Heart left ventricle (tissue), 13 donors: ENCODE results near the gene NFATC1.
"Not testable (repeated sequence)": the region's sequence is repeated elsewhere in the genome, so short reads cannot be mapped to it uniquely, and the experiment has no call there.

ENCODE experiments used
- CTCF ChIP-seq, 12 donors: fragments of 200-600 bp; sonication (generic) in 4 of 12; IDR thresholded peaks; one replicate each; pipeline versions ENCODE4 v1.5.0 to v1.8.0; 2018 to 2022; ENCODE audit warnings: antibody characterized with exemption in 12 of 12, mild to moderate bottlenecking in 5 of 12
- POLR2A ChIP-seq, 2 donors: fragments of 450-650 bp; IDR thresholded peaks; one replicate each; pipeline ENCODE4 v1.6.1; 2017; ENCODE audit warnings: antibody characterized with exemption in 2 of 2, mild to moderate bottlenecking in 2 of 2, moderate library complexity in 2 of 2
- donor health status: ischemic (EF 13 %, LVEDD 7.1; RV severe dilation, severe dysfunction).
- donor health status: DM: no; HTN: yes; CAD: no.
- donor health status: DM: no; HTN: no; CAD: no.
- donor health status: ischemic (EF 25% LVEDD 6.9; RV normal size, moderate dysfunction).
- donor health status: ischemic (EF 25% LVEDD 5.7; RV mildly dilated, moderate dysfunction).
- donor health status: ischemic (EF 35%, LVEDD 5.7; RV mildly dilated, moderate dysfunction).
- donor health status: nonischemic (EF 11% LVEDD 7.7; RV severe dilation, severe dysfunction).
- donor health status: DM: yes; HTN: yes; CAD: no.
- donor health status: PGD.
- donor health status: ischemic (EF 29% LVEDD 5.4; RV normal size, mild dysfunction).
- donor health status: nonischemic (EF 23%, LVEDD 6.1; RV moderate dilation, normal function).

- not testable (repeated sequence) for TF ChIP-seq CTCF, POLR2A (IDR thresholded peaks at IDR 0.05)
Measured at GRCh38 chr18:79376661-79377060, 19.1 kb upstream of the NFATC1 start.
